PC-9 (cell line): ENCODE results near the gene SDK1.

ENCODE experiments used
- CTCF ChIP-seq: fragments of 200-600 bp; sonication (generic); conservative IDR thresholded peaks from 2 replicates; pipeline ENCODE4 v1.6.1; 2017; ENCODE audit warnings: mixed run types, antibody characterized with exemption, mild to moderate bottlenecking, moderate library complexity
- EZH2 ChIP-seq: fragments of 200-600 bp; sonication (generic); IDR thresholded peaks from 2 replicates; pipeline ENCODE4 v1.8.0; 2017; ENCODE audit warnings: antibody characterized with exemption, low read depth

DNA sequence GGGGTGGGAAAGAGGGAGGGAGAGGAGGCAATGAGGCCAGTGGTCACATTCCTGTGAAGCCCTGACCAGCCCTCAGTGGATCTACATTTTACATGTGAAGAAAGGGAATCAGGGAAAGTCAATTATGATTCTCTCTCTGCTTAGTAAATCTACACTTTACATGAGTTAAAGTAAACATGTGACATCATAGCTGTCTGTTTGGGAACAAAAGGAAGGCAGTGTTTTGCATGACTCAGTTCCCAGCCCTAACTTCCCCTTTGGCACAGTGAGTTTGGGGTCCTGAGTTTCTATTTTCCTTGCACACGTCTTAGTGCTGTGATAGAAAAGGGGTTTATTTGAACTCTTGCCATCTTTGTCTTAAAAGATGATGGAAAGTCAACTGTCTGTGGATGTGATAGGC, 615.1 kb downstream of the SDK1 start:
- TF ChIP-seq CTCF, result no peak
- no peak for TF ChIP-seq EZH2
